T-cell (primary cell): ENCODE data around the gene SLC39A13. TPM values are rescaled to one million over a fixed set of nuclear protein-coding genes. Genes with fewer than 3 reads are reported as not detected.

Experiments used
- ATAC-seq, 4 experiments: fragments of 200-7000 bp in 3 of 4; fragments of 150-1000 bp in 1 of 4; cut with Tn5 transposase; replicated peaks in 1 of 4; 1 replicate in 3 of 4; 2 replicates in 1 of 4; pipeline ENCODE4 v1.10.0; 2021; ENCODE audit warnings: moderate library complexity in 3 of 4, mild to moderate bottlenecking in 2 of 4, moderate number of reproducible peaks in 1 of 4
- CTCF ChIA-PET, 2 donors: fragments of 300-600 bp; sonication (Branson Sonifier 250); formaldehyde crosslinking; loops; one replicate each; lab custom pipeline; 2022; ENCODE audit warnings: antibody characterized with exemption in 2 of 2; lab: Charles Lee
- POLR2A ChIA-PET, 2 donors: fragments of 300-600 bp; sonication (Branson Sonifier 250); formaldehyde crosslinking; loops; one replicate each; lab custom pipeline; 2022; ENCODE audit warnings: antibody characterized with exemption in 2 of 2; lab: Charles Lee
- DNase-seq, 35 experiments: peaks; one replicate each; pipeline versions ENCODE4 v3.0.0 to v3.0.0-alpha.2; 2013 to 2023
- H3K27ac ChIP-seq: one replicate; pipeline ENCODE4 v1.5.1; 2013; ENCODE audit warnings: low read length
- H3K27me3 ChIP-seq, 2 experiments: replicated peaks in 1 of 2; 1 replicate in 1 of 2; 2 replicates in 1 of 2; pipeline versions ENCODE4 v1.6.1 to v1.7.0; 2013; ENCODE audit warnings: low read length in 1 of 2, mixed read lengths in 1 of 2; ENCODE audit not compliant: control insufficient read depth in 2 of 2, insufficient read depth in 2 of 2; ENCODE audit errors: extremely low read depth in 1 of 2
- H3K36me3 ChIP-seq, 2 donors: 1 replicate in 1 of 2; 2 replicates in 1 of 2; pipeline versions ENCODE4 v1.6.1 to v1.7.0; 2013; ENCODE audit warnings: low read length in 1 of 2; ENCODE audit not compliant: control insufficient read depth in 2 of 2, insufficient read depth in 1 of 2; ENCODE audit errors: extremely low read depth in 1 of 2
- H3K4me1 ChIP-seq, 2 experiments: 1 replicate in 1 of 2; 2 replicates in 1 of 2; pipeline versions ENCODE4 v1.6.1 to v1.7.0; 2013; ENCODE audit warnings: low read length in 2 of 2, mixed read lengths in 1 of 2; ENCODE audit not compliant: insufficient read depth in 2 of 2, control insufficient read depth in 1 of 2; ENCODE audit errors: extremely low read depth in 1 of 2
- H3K4me3 ChIP-seq, 2 donors: 1 replicate in 1 of 2; 2 replicates in 1 of 2; pipeline versions ENCODE4 v1.5.1 to v1.7.0; 2013; ENCODE audit warnings: mild to moderate bottlenecking in 2 of 2, low read length in 1 of 2, moderate library complexity in 1 of 2; ENCODE audit not compliant: control insufficient read depth in 1 of 2; ENCODE audit errors: extremely low read depth in 1 of 2
- H3K9me3 ChIP-seq: 2 replicates; pipeline ENCODE4 v1.7.0; 2013
- H3K27ac Mint-ChIP-seq, 2 donors: one replicate each; pipeline ENCODE4 v1.8.0; 2020 to 2021; ENCODE audit warnings: mild to moderate bottlenecking in 2 of 2, mixed read lengths in 2 of 2
- H3K27me3 Mint-ChIP-seq, 2 donors: one replicate each; pipeline ENCODE4 v1.8.0; 2021 to 2022; ENCODE audit warnings: mixed read lengths in 2 of 2
- H3K36me3 Mint-ChIP-seq: one replicate; pipeline ENCODE4 v1.8.0; 2021; ENCODE audit warnings: mixed read lengths
- H3K4me1 Mint-ChIP-seq, 3 donors: one replicate each; pipeline ENCODE4 v1.8.0; 2020 to 2022; ENCODE audit warnings: mixed read lengths in 3 of 3, mild to moderate bottlenecking in 1 of 3
- H3K4me3 Mint-ChIP-seq, 3 donors: one replicate each; pipeline ENCODE4 v1.8.0; 2020 to 2022; ENCODE audit warnings: mild to moderate bottlenecking in 3 of 3, mixed read lengths in 3 of 3, moderate library complexity in 3 of 3
- H3K9me3 Mint-ChIP-seq, 3 donors: one replicate each; pipeline ENCODE4 v1.8.0; 2020 to 2022; ENCODE audit warnings: mixed read lengths in 3 of 3
- WGBS: methylation state at CpG from one replicate; pipeline ENCODE4 v1.1.5; 2013; ENCODE audit warnings: missing lambda C conversion rate; ENCODE audit not compliant: insufficient coverage; 5-methylcytosine and 5-hydroxymethylcytosine counted together
- total RNA-seq, 35 experiments: library from RNA in 6 of 35; stranded (reverse) in 6 of 35; fragments of 120-200 nt in 1 of 35; gene quantifications; one replicate each; pipeline versions ENCODE4 v1.2.1 to v1.2.4 and lab custom pipeline; 2013 to 2026

SLC39A13 gene
- total RNA-seq, 5 donors from 2014 or later (not counting 1 experiment from before 2014, with no cell fraction given) = 45.6 to 67.0 (median 65.2) TPM

DNA sequence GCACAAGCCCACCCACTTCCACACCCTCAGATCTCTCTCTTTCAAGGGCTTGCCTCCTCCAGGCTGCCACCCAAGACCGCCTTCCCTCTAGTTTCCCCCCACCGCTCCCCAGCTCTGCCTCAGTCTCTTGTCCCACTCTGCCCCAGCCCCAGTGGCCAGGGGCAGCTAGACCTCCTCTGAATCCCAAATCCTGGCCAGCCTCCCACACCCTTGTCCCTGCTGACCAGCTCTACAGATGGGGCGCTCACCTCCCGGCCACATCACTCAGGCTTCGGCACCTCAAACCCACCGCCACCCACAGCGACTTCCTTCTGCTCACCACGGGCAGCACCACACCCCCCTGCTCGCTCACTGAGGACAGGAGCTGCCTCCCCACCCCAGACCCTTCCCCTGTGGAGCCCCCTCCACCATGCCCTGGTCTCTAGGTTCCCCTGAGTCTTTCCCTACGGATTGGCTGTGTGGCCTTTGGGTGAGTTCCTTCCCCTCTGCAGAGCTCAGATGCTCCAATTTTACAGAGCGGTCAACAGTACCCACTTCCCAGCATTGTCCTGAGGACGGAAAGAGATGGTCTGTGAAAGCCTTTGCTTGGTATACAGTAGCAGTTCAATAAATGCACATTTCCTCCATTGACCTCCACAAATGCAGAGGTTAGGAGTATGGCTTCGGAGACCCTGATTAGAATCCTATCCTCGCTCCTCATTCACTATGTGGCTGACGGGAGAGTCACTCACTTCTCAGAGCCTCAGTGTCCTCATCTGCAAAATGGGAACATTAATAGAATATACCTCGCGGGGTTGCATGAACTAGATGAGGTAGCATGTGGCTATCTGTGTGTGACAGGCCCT is 18.6 kb upstream of the SLC39A13 start:
- WGBS = 31% methylated on average over 5 of the region's 17 CpGs
- Histone ChIP-seq H3K27ac (no peak overlapping the region), H3K36me3 (no peaks in the 10 kb centered on the region), H3K4me1 (peaks cover 8 to 59% of the 10 kb centered on the region in 2 experiments), H3K9me3 (no peaks in the 10 kb centered on the region), H3K27me3 (peaks cover 0 to 7% of the 10 kb centered on the region in 2 experiments), H3K4me3 (no peak overlapping the region)
- Mint-ChIP-seq H3K4me1 (peaks cover 28 to 50% (median 36%) of the 10 kb centered on the region in 3 donors), H3K36me3 (no peaks in the 10 kb centered on the region), H3K27ac (peak overlapping the region in 1 of 2 donors; percentile 66), H3K27me3 (no peaks in the 10 kb centered on the region), H3K9me3 (no peaks in the 10 kb centered on the region), H3K4me3 (peak overlapping the region in 2 of 3 donors; percentile 39 to 55)
- POLR2A ChIA-PET = no interaction called here
- CTCF ChIA-PET = interaction anchor here (0.5 to 0.6 kb wide), 2 partner anchors 23 to 71 kb away, joined by 4 to 5 read pairs; no protein-coding TSS in a partner anchor
- no peak for ATAC-seq
- DNase-seq = no peak

DNA sequence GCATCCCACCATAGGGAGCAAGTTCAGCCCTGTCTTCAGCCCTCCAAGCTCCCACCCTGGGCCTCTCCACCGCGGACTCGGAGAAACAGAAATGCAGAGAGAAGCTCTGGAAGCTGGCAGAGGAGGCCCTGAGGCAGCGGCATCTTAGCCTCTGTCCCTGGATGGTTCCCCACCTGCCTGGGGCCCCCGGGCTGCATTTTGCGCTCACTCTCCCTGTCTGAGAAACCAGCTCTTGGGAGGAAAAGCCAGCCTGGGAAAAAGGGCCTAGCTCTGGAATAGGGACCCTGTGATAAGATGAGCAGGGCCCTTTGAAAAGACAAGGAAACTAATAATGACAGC is 18.0 kb upstream of the SLC39A13 start:
- H3K27ac Mint-ChIP-seq = peak overlapping the region; percentile 34 to 58
- no peak overlapping the region for H3K4me3 Mint-ChIP-seq
- no peak overlapping the region for H3K27ac ChIP-seq
- peaks cover 12 to 65% of the 10 kb centered on the region in 2 experiments for H3K4me1 ChIP-seq
- no peaks in the 10 kb centered on the region for H3K9me3 Mint-ChIP-seq
- no peaks in the 10 kb centered on the region for H3K36me3 Mint-ChIP-seq
- 98% methylated on average over 6 of the region's 6 CpGs for WGBS
- H3K4me3 ChIP-seq = no peak overlapping the region
- H3K36me3 ChIP-seq = no peaks in the 10 kb centered on the region
- no peak for DNase-seq
- CTCF ChIA-PET = interaction anchor here (0.5 to 0.6 kb wide), 2 partner anchors 22 to 72 kb away, joined by 4 to 5 read pairs; no protein-coding TSS in a partner anchor
- no peak for ATAC-seq
- H3K9me3 ChIP-seq = no peaks in the 10 kb centered on the region
- peaks cover 33 to 55% (median 40%) of the 10 kb centered on the region in 3 donors for H3K4me1 Mint-ChIP-seq
- H3K27me3 Mint-ChIP-seq = no peaks in the 10 kb centered on the region
- POLR2A ChIA-PET = no interaction called here
- H3K27me3 ChIP-seq = peaks cover 0 to 7% of the 10 kb centered on the region in 2 experiments

DNA sequence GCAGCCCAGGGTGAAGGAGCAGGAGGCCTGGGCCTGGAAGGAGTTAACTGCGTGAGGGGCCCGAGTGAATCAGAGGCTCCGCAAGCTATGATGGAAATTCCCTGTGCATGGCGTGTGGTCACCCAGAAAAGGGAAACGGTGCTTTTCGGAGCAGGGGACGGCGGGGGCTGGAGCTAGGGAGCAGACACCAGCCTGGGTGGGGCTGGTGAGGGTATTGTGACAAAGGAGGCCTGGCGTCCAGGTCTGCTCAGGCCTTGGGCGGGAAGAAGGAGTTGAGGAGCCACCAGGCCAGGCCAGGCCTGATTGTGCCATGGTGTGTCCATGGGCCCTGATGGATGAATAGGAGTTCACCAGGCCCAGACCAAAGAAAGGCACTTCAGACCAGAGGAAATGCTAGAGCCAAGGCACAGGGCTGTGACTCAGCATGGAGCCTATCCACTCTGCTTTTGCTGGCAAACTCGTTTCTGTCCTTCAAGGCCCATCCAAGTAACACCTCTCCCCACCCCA is 17.3 kb upstream of the SLC39A13 start:
- DNase-seq = peak in 1 of 35 experiments; percentile 51
- H3K9me3 Mint-ChIP-seq = no peaks in the 10 kb centered on the region
- H3K27me3 ChIP-seq = peaks cover 0 to 7% of the 10 kb centered on the region in 2 experiments
- no peaks in the 10 kb centered on the region for H3K36me3 Mint-ChIP-seq
- 95% methylated on average over 11 of the region's 11 CpGs for WGBS
- CTCF ChIA-PET = interaction anchor here in 1 of 2 donors (0.6 kb wide), 1 partner anchor 20 kb away, joined by 3 read pairs; no protein-coding TSS in a partner anchor
- H3K4me1 ChIP-seq = peaks cover 14 to 72% of the 10 kb centered on the region in 2 experiments
- H3K9me3 ChIP-seq = no peaks in the 10 kb centered on the region
- no peak overlapping the region for H3K4me3 ChIP-seq
- H3K4me1 Mint-ChIP-seq = peaks cover 40 to 62% (median 48%) of the 10 kb centered on the region in 3 donors
- POLR2A ChIA-PET = interaction anchor here (0.5 to 0.7 kb wide), 2 partner anchors 9 to 10 kb away, joined by 3 to 10 read pairs; no protein-coding TSS in a partner anchor
- peak overlapping the region; percentile 74 to 78 for H3K27ac Mint-ChIP-seq
- H3K4me3 Mint-ChIP-seq = no peak overlapping the region
- no peak for ATAC-seq
- H3K36me3 ChIP-seq = no peaks in the 10 kb centered on the region
- no peaks in the 10 kb centered on the region for H3K27me3 Mint-ChIP-seq
- H3K27ac ChIP-seq = no peak overlapping the region

DNA sequence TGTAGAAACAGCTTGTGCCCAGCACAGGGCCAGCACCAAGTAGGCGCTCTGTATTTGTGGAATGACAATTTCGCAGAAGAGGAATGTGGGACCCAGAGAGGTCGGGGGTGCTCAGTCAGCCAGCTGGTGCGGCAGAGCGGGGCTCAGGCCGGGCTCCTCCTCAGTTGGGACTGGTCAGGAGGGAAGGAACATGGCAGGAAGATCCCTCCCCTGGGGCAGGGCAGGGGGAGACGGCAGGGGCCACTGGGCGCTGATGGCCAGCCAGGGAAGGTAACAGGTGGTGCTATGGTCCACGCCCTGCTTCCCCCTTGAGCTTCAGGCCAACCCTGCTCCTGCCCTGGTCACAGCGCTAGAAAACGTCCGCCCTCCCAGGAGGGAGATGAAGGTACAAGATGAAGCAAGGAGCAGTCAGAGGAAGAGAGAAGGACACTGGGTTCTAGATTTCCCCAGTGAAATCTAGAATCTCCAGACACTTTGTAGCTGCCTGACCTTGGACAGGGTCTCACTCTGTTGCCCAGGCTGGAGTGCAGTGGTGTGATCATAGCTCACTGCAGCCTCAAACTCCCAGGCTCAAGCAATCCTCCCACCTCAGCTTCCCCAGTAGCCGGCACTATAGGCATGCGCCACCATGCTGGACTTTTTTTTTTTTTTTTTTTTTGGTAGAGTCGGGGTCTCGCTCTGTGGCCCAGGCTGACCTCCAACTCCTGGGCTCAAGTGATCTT is 16.5 kb upstream of the SLC39A13 start:
- CTCF ChIA-PET = interaction anchor here in 1 of 2 donors (0.6 to 1.1 kb wide), 2 partner anchors 13 to 21 kb away, joined by 3 read pairs; no protein-coding TSS in a partner anchor
- Histone ChIP-seq H3K27ac (no peak overlapping the region), H3K9me3 (no peaks in the 10 kb centered on the region), H3K27me3 (peaks cover 0 to 7% of the 10 kb centered on the region in 2 experiments), H3K4me1 (peaks cover 14 to 74% of the 10 kb centered on the region in 2 experiments), H3K36me3 (no peaks in the 10 kb centered on the region), H3K4me3 (no peak overlapping the region)
- ATAC-seq (no peak), DNase-seq (no peak)
- Mint-ChIP-seq H3K4me3 (no peak overlapping the region), H3K36me3 (no peaks in the 10 kb centered on the region), H3K4me1 (peaks cover 40 to 62% (median 48%) of the 10 kb centered on the region in 3 donors), H3K9me3 (no peaks in the 10 kb centered on the region), H3K27me3 (no peaks in the 10 kb centered on the region), H3K27ac (peak overlapping the region; percentile 74 to 78)
- POLR2A ChIA-PET = interaction anchor here in 1 of 2 donors (0.7 kb wide), 1 partner anchor 8 kb away, joined by 10 read pairs; no protein-coding TSS in a partner anchor
- 99% methylated on average over 12 of the region's 16 CpGs for WGBS

DNA sequence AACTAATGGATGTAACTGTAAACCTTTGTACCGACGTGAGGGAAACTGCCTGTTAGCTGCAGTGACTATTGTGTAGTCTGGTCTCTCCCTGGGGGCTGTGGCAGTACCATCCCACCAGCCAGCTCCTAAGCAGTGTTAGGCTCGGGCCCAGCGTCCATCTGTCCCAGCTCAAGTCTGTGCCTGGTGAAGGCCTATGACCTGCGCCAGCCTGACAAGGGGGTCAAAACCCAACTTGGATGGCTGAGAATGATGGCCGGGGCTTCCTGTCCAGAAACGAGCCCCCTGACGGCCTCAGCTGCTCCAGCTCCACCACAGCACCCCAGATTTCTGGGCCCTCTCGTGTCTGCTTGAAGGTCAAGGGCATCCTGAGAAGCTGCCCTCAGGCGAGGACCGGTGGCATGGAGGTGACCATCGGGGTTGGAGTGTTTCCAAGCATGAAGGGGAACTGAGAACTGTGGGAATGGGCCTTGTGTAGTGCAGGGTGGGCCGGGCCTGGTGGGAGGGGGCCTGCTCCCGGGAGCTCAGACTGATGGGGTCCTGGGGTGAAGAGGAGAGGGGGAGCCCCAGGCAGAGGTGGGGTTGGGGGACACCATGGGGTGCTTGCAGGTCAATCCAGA is 15.7 kb upstream of the SLC39A13 start:
- Histone ChIP-seq H3K27me3 (peaks cover 0 to 7% of the 10 kb centered on the region in 2 experiments), H3K4me3 (no peak overlapping the region), H3K4me1 (peaks cover 14 to 74% of the 10 kb centered on the region in 2 experiments), H3K9me3 (no peaks in the 10 kb centered on the region), H3K36me3 (no peaks in the 10 kb centered on the region), H3K27ac (no peak overlapping the region)
- CTCF ChIA-PET = interaction anchor here in 1 of 2 donors (1.1 to 1.2 kb wide), 2 partner anchors 12 to 20 kb away, joined by 3 to 4 read pairs; no protein-coding TSS in a partner anchor
- H3K36me3 Mint-ChIP-seq = no peaks in the 10 kb centered on the region
- ATAC-seq = no peak
- peak overlapping the region; percentile 49 to 62 for H3K27ac Mint-ChIP-seq
- DNase-seq = no peak
- H3K9me3 Mint-ChIP-seq = no peaks in the 10 kb centered on the region
- 92% methylated on average over 13 of the region's 14 CpGs for WGBS
- peaks cover 45 to 66% (median 50%) of the 10 kb centered on the region in 3 donors for H3K4me1 Mint-ChIP-seq
- H3K4me3 Mint-ChIP-seq = no peak overlapping the region
- POLR2A ChIA-PET = no interaction called here
- no peaks in the 10 kb centered on the region for H3K27me3 Mint-ChIP-seq
